Measurements from ENCODE around the gene TIPARP. TPM values are rescaled to one million over a fixed set of nuclear protein-coding genes. Genes with fewer than 3 reads are reported as not detected.

TIPARP gene
- total and polyA plus RNA-seq, 2 of the 13 experiments (the other 11 are each of a cell fraction or from before 2014, with no cell fraction given): 7.3 to 19.7 TPM

- TF ChIP-seq ZNF747 (CRISPR knock-in tag; IDR thresholded peaks at IDR 0.05; ENCODE audit: borderline replicate concordance): no peak
- TF ChIP-seq, protein P1, sequence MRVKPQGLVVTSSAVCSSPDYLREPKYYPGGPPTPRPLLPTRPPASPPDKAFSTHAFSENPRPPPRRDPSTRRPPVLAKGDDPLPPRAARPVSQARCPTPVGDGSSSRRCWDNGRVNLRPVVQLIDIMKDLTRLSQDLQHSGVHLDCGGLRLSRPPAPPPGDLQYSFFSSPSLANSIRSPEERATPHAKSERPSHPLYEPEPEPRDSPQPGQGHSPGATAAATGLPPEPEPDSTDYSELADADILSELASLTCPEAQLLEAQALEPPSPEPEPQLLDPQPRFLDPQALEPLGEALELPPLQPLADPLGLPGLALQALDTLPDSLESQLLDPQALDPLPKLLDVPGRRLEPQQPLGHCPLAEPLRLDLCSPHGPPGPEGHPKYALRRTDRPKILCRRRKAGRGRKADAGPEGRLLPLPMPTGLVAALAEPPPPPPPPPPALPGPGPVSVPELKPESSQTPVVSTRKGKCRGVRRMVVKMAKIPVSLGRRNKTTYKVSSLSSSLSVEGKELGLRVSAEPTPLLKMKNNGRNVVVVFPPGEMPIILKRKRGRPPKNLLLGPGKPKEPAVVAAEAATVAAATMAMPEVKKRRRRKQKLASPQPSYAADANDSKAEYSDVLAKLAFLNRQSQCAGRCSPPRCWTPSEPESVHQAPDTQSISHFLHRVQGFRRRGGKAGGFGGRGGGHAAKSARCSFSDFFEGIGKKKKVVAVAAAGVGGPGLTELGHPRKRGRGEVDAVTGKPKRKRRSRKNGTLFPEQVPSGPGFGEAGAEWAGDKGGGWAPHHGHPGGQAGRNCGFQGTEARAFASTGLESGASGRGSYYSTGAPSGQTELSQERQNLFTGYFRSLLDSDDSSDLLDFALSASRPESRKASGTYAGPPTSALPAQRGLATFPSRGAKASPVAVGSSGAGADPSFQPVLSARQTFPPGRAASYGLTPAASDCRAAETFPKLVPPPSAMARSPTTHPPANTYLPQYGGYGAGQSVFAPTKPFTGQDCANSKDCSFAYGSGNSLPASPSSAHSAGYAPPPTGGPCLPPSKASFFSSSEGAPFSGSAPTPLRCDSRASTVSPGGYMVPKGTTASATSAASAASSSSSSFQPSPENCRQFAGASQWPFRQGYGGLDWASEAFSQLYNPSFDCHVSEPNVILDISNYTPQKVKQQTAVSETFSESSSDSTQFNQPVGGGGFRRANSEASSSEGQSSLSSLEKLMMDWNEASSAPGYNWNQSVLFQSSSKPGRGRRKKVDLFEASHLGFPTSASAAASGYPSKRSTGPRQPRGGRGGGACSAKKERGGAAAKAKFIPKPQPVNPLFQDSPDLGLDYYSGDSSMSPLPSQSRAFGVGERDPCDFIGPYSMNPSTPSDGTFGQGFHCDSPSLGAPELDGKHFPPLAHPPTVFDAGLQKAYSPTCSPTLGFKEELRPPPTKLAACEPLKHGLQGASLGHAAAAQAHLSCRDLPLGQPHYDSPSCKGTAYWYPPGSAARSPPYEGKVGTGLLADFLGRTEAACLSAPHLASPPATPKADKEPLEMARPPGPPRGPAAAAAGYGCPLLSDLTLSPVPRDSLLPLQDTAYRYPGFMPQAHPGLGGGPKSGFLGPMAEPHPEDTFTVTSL (CRISPR knock-in tag; IDR thresholded peaks at IDR 0.05; ENCODE audit: borderline replicate concordance): peak; percentile 94
- 0 out of 2 replicates have a peak, but pooled peaks have one; percentile 39 for TF ChIP-seq ZNF441 (CRISPR knock-in tag; IDR thresholded peaks at IDR 0.05; ENCODE audit: borderline replicate concordance)
- TF ChIP-seq ZBTB10 (CRISPR knock-in tag; IDR thresholded peaks at IDR 0.05; ENCODE audit: borderline replicate concordance): 0 out of 2 replicates have a peak, but pooled peaks have one; percentile 39
- no peak for TF ChIP-seq ZNF562 (CRISPR knock-in tag; IDR thresholded peaks at IDR 0.05; ENCODE audit: borderline replicate concordance)
- TF ChIP-seq ZMYM3 (CRISPR knock-in tag; IDR thresholded peaks at IDR 0.05): peak; percentile 67; the same call in 1 of the 2 replicates
- TF ChIP-seq, protein P2, sequence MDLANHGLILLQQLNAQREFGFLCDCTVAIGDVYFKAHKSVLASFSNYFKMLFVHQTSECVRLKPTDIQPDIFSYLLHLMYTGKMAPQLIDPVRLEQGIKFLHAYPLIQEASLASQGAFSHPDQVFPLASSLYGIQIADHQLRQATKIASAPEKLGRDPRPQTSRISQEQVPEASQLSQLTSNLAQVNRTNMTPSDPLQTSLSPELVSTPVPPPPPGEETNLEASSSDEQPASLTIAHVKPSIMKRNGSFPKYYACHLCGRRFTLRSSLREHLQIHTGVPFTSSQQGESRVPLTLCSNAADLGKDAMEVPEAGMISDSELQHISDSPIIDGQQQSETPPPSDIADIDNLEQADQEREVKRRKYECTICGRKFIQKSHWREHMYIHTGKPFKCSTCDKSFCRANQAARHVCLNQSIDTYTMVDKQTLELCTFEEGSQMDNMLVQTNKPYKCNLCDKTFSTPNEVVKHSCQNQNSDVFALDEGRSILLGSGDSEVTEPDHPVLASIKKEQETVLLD (CRISPR knock-in tag; IDR thresholded peaks at IDR 0.05; ENCODE audit: low read depth): no peak
- no peak; the same call in 1 of the 2 replicates for TF ChIP-seq SP5 (CRISPR knock-in tag; IDR thresholded peaks at IDR 0.05; ENCODE audit: borderline replicate concordance, low read depth)
- TF ChIP-seq ESRRA (CRISPR knock-in tag; IDR thresholded peaks at IDR 0.05; ENCODE audit: low read depth): 0 out of 2 replicates have a peak, but pooled peaks have one; percentile 63
- TF ChIP-seq ZNF574 (CRISPR knock-in tag; IDR thresholded peaks at IDR 0.05): peak; percentile 76
- no peak for TF ChIP-seq NCOA1 (CRISPR knock-in tag; IDR thresholded peaks at IDR 0.05)
- no peak for TF ChIP-seq RNF219 (CRISPR knock-in tag; IDR thresholded peaks at IDR 0.05)
- peak; percentile 64; the same call in 1 of the 2 replicates for TF ChIP-seq ZNF792 (CRISPR knock-in tag; IDR thresholded peaks at IDR 0.05)
Measured at GRCh38 chr3:156728267-156728985, 54.0 kb downstream of the TIPARP start (continued).
